Fibroblast of skin of scalp (primary cell): ENCODE results near the gene HEXB.
"Not testable (repeated sequence)": the region's sequence is repeated elsewhere in the genome, so short reads cannot be mapped to it uniquely, and the experiment has no call there.

ENCODE experiments used
- DNase-seq: peaks from one replicate; pipeline ENCODE4 v3.0.0-alpha.2; 2013

The HEXB gene

DNA sequence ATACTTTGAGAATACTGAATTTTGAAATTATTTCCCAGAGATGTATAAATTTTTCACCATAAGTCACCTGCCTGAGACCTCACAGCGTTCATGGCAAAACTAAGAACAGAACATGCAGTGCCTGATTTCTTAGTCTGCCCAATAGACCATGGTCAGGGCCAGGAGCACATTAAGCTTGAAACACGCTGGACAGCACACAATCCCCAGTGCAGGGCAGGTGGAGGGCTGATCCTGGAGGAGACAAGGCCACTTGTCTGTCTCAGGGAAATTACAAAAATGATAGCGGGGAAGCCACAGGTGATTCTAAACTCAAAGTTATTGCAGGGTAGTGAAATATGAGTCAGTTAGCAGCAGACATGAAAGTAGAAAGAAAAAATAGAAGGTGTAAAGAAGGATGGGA, 25.9 kb upstream of the HEXB start:
- no peak for DNase-seq

DNA sequence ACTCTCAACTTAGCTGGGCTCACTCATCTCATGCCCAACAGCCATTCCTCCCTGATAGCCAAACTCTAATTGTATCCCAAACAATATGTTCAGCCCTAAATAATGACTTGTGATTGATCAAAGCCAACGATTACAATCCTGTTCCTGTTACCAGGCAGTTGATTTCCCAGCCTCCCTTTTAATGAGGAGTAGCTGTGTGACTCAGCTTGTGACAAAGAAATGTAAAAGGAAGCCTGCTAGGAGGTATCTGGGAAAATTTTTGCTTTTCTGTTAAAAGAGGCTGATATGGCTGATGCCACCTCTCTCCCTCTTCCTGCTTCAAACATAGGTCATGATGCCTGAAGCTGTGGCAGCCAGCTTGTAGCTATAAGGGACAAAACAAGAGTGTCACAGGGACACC, 24.9 kb upstream of the HEXB start:
- no peak for DNase-seq

DNA sequence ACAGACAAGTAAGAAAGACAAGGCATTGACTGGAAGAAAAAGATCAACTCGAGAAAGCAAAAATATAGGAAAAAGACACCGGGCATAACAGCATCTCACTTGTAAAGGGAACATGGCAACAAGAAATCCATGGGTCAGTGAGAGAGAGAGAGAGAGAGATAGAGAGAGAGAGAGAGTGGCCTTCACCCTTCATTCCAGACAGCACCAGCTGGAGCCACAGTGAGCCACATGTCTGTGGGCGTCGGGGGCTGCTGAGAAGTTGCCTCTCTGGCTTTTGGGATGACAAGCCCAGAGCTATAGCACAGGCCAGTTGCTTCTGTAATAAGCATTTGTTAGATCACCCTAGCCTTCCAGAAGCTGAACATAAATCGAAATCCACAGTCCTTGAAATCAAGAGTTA, 24.2 kb upstream of the HEXB start:
- DNase-seq, result no peak

DNA sequence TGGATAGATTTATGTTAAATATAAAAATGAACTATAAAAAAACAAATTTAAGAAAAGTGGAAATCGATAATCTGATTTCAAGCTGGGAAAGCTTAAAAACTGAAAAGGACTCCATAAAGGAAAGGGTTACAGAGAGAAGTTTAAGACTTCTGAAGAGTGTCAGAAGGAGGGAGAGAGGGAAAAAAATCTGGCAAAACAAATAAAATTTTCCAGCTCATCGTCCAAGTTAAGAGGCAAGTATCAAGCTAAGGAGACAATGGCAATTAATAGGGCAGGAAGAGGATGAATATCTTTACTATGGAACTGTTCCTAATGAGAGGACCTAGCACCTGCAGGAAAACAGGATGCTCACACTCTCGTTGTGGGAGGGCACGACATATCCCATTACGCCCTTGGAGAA, 20.5 kb upstream of the HEXB start:
- DNase-seq, result no peak

DNA sequence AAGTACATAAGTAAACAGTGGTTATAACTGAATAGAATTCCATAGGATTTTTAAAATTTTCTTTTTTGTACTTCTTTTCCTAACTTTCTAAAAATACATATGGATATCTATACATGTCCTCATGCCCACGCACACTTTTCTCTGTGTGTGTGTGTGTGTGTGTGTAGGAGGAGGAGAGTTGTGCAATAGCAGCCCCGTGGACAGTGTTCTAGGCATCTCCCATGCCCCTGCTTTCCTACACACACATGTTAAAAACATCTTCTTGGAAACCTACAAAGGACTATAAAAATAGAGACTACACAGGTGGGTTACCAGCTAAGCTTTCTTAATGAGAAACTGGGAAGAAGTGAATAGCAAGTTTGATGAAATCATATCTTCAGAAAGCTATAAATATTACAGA, 19.8 kb upstream of the HEXB start:
- no peak for DNase-seq

DNA sequence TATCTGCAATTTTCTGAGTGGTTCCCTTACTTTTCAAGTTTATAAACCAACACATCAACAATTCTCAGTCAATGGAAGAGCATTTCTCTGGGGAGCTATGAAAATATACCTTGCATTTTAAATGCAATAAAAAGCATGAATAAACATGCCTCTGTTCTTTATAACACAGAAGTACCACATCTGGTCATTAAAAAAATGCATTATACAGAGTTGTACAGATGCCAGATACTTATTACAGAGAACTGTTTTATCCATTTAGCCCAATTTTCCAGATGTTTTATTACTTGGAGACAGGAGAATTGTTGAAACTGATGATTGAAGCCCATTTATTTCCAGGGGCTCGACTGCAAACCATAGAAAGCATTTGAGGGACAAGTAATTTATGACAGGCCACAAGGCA, 19.2 kb upstream of the HEXB start:
- DNase-seq, result no peak

DNA sequence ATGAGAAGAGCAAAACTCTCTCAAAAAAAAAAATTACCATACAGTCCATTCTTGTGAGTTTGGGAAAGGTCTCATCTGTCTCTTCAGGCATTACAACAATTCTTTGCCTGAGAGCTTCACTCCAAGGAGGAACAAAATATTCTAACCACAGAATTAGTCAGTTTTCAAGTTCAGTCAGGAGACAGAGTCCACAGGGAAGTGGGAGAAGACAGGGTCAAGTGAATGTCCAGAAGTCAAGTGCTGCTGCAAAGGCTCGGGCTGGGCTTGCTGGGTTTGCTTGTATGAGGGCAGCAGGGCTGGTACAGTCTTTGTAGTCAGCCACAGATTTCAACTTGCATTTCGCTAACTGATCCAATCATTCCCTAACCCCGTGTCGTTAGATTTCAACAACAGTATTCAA, 17.6 kb upstream of the HEXB start:
- DNase-seq, result no peak

DNA sequence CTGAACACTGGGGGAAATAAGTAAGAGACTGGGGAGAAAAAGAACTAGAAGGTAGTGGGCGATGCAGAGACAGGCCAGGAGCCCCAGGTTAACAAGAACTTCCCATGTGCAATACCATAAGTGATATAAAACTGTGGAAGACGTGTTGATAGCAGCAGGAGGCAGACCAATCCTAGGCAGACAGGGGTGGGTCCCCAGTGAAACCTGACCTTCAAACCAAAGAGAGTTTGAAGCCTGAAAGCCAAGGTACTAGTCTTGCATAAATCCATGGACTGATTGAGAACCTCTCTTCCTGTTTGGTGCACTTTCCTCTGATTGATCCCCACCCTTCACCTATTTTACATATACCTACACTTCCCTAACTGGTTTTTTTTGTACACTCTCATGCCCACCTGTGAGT, 15.2 kb upstream of the HEXB start:
- DNase-seq, result no peak

DNA sequence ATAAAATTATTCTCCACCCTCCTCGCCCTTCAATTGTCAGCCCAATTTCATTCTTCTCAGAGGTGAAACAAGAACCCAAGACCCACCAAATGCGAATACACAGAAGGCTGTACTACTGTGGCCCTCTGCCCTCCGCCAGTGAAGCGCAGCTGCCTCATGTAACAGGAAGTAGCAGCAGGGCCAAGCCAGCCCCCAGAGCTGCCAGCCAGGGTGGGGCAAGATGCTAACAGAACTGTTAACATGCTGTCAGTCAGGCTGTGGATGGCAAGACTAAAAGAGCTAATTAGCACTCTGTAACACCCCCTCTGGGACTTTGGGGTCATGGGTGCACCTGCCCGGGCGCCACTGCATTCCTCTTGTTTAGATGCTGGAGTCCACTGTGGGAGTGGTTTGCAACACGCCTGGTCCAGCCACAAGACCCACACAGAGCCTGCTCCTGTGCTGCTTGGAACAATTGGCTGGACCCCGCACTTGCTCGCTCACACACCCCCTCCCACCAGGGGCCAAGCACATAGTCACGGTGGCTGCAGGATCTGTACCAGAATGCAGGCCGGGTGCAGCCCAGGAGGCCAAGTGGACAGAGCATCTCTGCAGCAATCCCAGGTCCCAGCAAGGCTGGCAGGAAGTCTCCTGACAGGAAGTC, 14.5 kb upstream of the HEXB start:
- no peak for DNase-seq

DNA sequence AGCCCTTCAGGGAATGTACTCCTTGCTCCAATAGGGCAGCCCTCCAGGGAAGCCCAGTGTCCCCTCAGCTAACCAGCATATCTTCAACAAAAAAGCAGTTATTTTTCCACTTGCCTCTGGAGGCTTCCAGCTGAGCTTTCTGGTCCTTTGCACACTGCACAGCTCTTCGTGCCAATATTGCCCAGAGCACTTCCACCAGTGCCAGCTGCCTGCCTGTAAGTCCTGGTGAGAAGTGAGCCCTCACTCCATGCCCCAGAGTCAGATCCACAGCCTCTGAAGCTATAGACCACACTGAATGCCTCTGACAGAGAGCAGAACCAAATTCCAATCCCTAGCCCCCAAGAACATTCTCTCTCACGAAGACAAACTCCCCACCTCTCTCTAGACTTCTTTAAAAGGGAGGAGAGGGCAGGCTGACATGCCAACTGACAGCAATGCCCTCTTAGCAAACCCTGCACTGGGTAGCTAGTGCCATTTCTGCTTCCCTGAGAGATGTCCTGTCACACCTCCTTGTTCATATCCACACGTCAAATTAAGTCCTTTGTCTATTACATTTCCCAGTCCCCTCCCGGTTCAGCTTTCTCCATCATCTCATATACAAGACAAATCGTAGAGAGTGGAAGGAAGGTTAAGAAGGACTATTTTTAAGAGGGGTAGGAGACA, 12.7 kb upstream of the HEXB start:
- no peak for DNase-seq

DNA sequence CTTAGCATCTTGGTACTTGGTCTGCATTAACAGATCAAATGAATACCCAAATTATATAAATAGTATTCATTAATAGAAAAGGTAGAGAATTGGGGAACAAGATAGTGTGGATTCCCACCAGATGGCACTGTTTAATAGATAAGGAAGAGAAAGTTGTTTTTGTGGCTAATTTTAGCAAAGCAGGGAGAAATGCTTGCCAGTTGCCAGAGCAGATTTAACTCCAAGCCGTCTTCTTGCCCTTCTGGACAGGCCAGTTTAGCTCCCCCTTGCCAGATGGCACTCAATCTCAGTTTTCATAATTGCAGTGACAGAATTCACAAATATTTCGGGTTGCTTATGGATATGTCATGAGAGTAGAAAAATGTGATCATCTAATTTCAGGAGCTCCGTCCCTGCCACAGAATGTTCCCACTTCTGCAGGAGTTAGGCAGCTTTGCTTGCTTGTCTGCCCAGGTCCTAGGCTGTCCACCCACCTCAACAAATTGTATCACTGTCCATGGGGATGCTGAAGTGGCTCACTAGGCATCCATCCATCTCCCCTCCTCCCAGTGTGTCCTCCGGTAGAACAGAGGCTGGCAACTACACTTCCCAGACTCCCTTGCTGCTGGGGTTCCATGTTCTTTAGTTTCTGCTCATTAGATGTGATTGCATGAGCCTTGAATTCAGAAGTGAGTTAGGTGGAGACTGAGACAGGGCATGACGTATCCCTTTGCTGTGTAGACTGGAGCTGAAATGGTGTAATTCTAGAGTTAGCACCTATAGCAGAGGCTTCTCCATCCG, 11.8 kb upstream of the HEXB start:
- DNase-seq, result peak; percentile 52

DNA sequence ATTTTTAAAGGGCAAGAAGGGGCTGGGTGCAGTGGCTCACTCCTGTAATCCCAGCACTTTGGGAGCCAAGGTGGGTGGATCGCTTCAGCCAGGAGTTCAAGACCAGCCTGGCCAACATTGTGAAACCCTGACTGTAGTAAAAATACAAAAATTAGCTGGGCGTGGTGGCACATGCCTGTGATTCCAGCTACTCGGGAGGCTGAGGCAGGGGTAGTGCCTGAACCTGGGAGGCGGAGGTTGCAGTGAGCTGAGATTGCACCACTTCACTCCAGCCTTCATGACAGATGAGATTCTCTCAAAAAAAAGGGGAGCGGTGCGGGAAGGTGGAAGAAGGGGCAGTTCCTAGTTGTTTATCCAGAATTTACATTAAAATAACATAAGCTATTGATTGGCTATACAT, 8.6 kb upstream of the HEXB start:
- not testable (repeated sequence) for DNase-seq

DNA sequence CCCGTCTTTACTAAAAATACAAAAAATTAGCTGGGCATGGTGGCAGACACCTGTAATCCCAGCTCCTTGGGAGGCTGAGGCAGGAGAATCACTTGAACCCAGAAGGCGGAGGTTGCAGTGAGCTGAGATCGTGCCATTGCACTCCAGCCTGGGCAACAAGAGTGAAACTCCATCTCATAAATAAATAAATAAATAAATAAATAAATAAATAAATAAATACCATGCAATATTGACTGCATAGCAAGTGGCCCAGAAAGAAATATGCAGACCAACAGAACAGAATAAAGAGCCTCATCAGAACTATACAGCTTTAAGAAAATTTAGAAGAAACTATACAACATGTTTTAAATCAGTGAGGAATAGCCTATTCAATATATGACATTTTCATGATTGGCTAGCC, 6.9 kb upstream of the HEXB start:
- not testable (repeated sequence) for DNase-seq

DNA sequence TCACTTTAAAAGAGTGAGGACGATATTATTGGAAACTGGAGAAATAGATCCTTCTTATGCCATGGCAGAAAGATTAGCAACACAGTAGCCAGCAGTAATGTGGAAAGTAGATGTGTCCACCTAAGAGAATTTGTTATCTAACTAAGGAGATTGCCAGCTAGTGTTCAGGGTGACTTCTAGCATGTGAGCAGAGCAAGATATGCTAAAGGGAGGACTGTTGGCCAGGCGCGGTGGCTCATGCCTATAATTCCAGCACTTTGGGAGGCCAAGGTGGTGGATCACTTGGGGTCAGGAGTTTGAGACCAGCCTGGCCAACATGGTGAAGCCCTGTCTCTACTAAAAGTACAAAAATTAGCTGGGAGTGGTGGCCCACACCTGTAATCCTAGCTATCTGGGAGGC, 5.7 kb upstream of the HEXB start:
- not testable (repeated sequence) for DNase-seq

DNA sequence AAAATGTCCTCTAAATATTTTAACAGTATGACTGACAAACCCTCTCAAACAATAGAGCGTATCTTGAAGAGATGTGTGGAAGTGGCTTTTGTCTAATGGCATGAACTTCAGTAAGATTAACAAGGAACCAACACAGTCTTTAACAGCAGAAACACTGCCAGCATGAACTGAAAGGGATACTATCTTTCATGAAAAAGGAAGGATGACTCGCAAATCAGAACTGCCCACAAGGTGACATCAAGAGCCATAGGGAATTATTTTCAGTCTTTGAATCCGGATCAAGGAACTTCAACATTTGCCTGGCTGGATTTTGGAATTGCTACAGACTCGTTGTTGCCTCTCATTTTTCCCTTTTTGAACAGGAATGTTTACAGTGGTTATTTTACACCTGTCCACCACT, 5.1 kb upstream of the HEXB start:
- DNase-seq, result no peak

DNA sequence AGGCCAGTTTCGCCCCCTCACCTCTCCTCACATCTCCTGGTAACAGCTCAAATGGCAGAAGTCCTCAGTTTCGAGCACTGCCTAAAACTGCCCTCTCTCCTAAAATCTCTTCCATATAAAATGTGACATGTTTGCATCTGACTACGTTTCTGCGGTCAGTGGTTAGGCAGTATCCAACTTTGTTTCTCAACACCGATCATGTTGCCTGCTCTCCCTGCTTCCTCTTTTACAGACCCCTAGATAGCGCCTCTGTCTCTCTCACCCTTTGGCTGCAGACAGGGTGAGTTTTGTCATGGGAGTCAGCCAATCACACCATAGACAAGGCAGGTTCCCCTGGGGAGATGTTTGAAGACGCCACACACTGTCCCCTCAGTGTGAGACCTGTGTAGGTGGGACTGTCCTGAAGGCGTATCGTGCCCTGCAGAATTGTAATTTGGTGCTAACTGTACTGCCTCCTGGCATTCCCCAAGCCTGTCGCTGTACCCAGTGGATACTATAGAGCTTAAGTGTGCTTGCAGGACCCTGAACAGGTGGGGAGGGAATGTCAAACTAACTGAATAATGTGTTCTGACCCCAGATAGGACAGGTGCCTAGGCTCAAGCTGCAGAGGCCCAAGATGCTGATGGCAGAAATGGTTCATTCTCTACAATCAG, 1.1 kb downstream of the HEXB start:
- DNase-seq, result no peak

DNA sequence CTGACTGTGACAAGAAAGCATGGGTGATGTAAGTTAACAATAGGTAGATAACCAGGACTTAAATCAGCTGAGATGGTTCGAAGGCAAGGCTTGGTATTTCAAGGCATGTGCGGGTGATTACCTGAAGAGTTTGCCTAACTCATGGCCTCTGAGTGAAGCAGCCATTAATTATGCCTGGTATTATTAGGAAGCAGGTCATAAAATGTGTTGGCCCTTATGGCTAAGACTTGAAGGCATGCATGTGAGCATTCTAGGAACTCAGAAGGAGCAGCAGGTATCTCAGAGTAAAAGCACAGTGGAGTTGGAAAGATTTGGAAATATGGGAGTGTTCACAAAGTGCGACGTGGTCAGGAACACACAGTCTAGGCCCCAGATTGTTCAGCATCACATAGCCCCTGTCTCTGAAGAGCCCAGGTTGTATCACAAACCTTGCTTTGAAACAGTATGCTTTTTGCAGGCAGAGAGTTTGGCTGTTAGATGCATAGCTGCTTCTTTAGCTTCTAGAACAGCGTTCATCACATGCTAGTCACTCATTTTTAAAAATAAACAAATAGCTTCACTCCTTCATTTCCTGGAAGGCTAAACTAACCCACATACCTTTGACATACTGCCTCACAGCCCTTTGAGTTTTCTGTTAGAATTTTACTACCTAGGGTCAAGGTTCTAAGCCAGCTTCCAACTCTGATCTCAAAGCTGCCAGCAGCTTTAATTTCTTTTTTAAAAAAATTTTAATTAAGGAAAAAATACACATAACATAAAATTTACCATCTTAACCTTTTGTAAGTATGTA, 2.1 kb downstream of the HEXB start:
- no peak for DNase-seq

DNA sequence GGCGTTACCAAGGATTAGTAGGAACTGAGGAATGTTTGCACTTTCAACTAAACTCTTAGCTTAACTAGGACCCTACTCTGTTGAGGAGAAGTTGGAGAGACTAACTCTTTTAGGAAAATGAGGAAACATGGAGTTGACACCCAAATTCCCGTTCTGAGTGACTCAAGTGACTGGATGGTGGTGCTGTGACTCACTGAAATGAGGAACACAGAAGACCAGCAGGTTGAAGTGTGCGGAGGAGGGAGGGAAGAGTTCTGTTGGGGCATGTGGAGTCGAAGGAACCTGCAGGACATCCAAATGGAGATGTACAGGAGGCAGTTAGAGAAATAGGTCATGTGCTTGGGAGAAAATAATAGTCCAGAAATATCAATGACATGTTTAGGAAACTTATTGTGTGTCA, 8.2 kb downstream of the HEXB start:
- DNase-seq, result no peak

DNA sequence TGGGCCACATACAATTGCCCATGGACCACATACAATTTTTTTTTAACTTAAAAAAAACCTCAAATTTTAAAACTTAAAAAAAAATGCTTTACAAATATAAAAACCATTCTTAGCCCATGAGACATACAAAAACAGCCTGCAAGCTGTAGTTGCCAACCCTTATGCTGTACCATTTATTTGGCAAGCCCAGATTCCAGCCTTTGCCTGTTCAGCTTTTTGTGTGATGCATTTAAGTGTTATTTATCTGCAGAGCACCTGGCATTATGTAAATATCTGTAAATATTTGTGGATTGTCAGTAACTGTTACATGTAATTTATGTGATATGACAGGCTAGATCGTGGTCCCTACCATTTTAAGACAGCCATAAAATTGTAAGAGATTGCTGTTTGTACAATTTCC, 32.6 kb downstream of the HEXB start:
- DNase-seq, result no peak

DNA sequence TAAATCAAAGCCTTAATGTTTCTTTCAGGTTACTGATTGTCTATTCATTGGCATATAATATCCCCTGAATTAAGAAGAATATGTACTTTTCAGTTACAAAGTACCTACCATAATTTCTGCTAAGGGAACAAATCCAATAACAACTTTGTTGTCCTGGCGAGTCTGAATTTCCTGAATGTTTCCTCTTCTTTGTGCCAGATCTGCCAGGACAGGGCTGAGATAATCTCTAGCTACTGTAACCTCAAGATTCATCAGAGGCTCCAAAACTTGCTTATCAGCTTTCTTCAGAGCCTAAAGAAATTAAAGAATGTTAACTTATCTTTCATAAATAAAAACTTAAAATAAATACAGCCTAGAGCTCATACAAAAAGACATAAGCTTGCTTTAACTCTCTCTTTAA, 37.2 kb downstream of the HEXB start:
- no peak for DNase-seq

DNA sequence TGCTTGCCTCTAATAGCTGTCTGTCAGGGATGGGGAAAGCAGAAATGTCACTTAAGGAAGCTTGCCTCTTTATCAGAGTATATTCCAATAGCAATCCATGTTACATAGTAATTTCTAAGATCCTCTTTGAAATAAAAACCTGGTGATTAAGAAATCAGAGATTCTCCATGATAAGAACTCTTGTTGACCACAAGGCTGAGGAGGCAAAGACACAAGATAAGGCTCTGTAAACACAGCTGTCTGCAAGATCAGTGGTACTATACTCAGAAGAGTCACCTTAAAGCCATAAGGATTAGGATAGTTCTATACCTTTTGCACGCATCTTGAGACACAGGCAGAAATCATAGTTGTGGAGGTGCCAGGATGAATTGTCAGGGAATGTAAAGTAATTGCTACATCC, 40.3 kb downstream of the HEXB start:
- no peak for DNase-seq

DNA sequence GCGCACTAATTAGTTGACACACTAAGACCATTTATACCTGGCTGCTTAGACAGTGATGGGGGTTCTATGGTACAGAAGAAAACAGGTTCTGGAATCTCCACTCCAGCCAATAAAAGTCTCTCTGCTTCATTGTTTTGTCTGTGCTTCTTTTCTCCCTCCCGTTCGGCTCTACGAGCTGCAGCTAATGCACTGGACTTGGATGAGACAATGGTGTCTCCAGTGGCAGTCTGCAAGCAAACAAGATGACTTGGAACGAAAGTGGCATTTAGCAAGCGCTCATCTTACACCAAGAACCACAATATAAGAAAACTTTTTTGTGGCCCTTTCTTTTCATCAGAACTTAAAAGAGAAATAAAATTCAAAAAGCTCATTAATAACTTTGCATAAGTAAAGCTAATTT, 51.7 kb downstream of the HEXB start:
- DNase-seq, result no peak

DNA sequence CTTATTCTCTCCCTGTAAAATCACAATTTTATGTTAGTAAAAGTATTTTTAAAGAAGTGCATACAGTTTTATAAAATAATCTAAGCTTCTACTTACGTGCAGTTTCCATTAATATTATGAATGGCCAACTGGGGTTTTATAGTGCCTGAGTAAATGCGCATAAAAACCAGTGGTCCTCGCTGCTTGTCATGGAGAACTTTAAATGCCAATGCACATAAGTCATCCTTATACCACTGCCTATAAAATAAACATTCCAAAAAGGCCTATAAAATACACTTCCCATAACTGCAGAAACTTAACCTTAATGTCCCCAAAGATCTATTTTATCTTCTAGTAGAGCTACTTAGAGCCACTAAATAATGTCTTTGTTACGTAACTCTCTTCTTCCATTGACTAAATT, 53.4 kb downstream of the HEXB start:
- DNase-seq, result no peak
